Activated naive CD8-positive, alpha-beta T cell treated with anti-CD3 and anti-CD28 coated beads, Interleukin-2, amount 50 U/mL, for 24 hours (primary cell): Measurements from ENCODE around the gene RBM14.
A peak's percentile ranks its signal among the peaks of the same experiment; 100 is the strongest.
"Not testable (repeated sequence)": the region's sequence is repeated elsewhere in the genome, so short reads cannot be mapped to it uniquely, and the experiment has no call there.

Source experiments
- ATAC-seq: fragments of 150-1000 bp; cut with Tn5 transposase; one replicate; pipeline ENCODE4 v1.10.0; 2021
- DNase-seq: peaks from one replicate; pipeline ENCODE4 v3.0.0; 2021
- H3K27ac Mint-ChIP-seq: one replicate; pipeline ENCODE4 v1.8.0; 2021; ENCODE audit warnings: mild to moderate bottlenecking, mixed read lengths
- H3K27me3 Mint-ChIP-seq: one replicate; pipeline ENCODE4 v1.8.0; 2021; ENCODE audit warnings: mixed read lengths
- H3K36me3 Mint-ChIP-seq: one replicate; pipeline ENCODE4 v1.8.0; 2021; ENCODE audit warnings: low read depth, mixed read lengths
- H3K4me1 Mint-ChIP-seq: one replicate; pipeline ENCODE4 v1.8.0; 2021; ENCODE audit warnings: mixed read lengths
- H3K4me3 Mint-ChIP-seq: one replicate; pipeline ENCODE4 v1.8.0; 2021; ENCODE audit warnings: mild to moderate bottlenecking, moderate library complexity, mixed read lengths
- H3K9me3 Mint-ChIP-seq: one replicate; pipeline ENCODE4 v1.8.0; 2021; ENCODE audit warnings: mixed read lengths

RBM14 gene

GRCh38 chr11:66589996-66590675 lies 26.3 kb upstream of the RBM14 start:
- Mint-ChIP-seq H3K36me3 (no peaks in the 10 kb centered on the region), H3K9me3 (no peaks in the 10 kb centered on the region), H3K4me1 (peaks cover 24% of the 10 kb centered on the region), H3K4me3 (no peak overlapping the region), H3K27me3 (no peaks in the 10 kb centered on the region), H3K27ac (no peak overlapping the region)
- DNase-seq (no peak), ATAC-seq (no peak)

GRCh38 chr11:66591175-66591574 lies 25.3 kb upstream of the RBM14 start:
- H3K27ac Mint-ChIP-seq: no peak overlapping the region
- no peaks in the 10 kb centered on the region for H3K9me3 Mint-ChIP-seq
- DNase-seq (no peak), ATAC-seq (no peak)
- no peaks in the 10 kb centered on the region for H3K27me3 Mint-ChIP-seq
- no peak overlapping the region for H3K4me3 Mint-ChIP-seq
- no peaks in the 10 kb centered on the region for H3K36me3 Mint-ChIP-seq
- peaks cover 30% of the 10 kb centered on the region for H3K4me1 Mint-ChIP-seq

- Mint-ChIP-seq H3K36me3 (peaks cover 1% of the 10 kb centered on the region), H3K27me3 (no peaks in the 10 kb centered on the region), H3K27ac (peak within 1 kb of the TSS; percentile 93), H3K9me3 (no peaks in the 10 kb centered on the region), H3K4me3 (peak within 1 kb of the TSS; percentile 93), H3K4me1 (peaks cover 30% of the 10 kb centered on the region)
- DNase-seq (peak; percentile 99), ATAC-seq (peak; percentile 98)
Measured at GRCh38 chr11:66592457-66593302, 23.8 kb upstream of the RBM14 start, which contains the start of the genes CCDC87 and CCS. CCDC87 (minus strand) TSS chr11:66593063; CDS start chr11:66593015, 48 bp downstream. CCS (plus strand) TSS chr11:66593185; CDS start chr11:66593262, 77 bp downstream.

GRCh38 chr11:66593303-66593635 lies 23.2 kb upstream of the RBM14 start:
- DNase-seq: no peak
- peak overlapping the region; percentile 93 for H3K27ac Mint-ChIP-seq
- H3K4me3 Mint-ChIP-seq: peak overlapping the region; percentile 93
- no peak for ATAC-seq
- H3K9me3 Mint-ChIP-seq: no peaks in the 10 kb centered on the region
- no peaks in the 10 kb centered on the region for H3K27me3 Mint-ChIP-seq
- peaks cover 1% of the 10 kb centered on the region for H3K36me3 Mint-ChIP-seq
- peaks cover 30% of the 10 kb centered on the region for H3K4me1 Mint-ChIP-seq

- peaks cover 1% of the 10 kb centered on the region for H3K36me3 Mint-ChIP-seq
- no peak for DNase-seq
- peak overlapping the region; percentile 93 for H3K4me3 Mint-ChIP-seq
- H3K9me3 Mint-ChIP-seq: no peaks in the 10 kb centered on the region
- peaks cover 30% of the 10 kb centered on the region for H3K4me1 Mint-ChIP-seq
- peak overlapping the region; percentile 93 for H3K27ac Mint-ChIP-seq
- ATAC-seq: no peak
- no peaks in the 10 kb centered on the region for H3K27me3 Mint-ChIP-seq
Measured at GRCh38 chr11:66593650-66594049, 22.8 kb upstream of the RBM14 start.

GRCh38 chr11:66595245-66595904 lies 21.1 kb upstream of the RBM14 start:
- DNase-seq: no peak
- Mint-ChIP-seq H3K4me1 (peaks cover 30% of the 10 kb centered on the region), H3K27ac (peak overlapping the region; percentile 8), H3K27me3 (no peaks in the 10 kb centered on the region), H3K9me3 (no peaks in the 10 kb centered on the region), H3K4me3 (peak overlapping the region; percentile 37), H3K36me3 (peaks cover 1% of the 10 kb centered on the region)
- ATAC-seq: no peak

- DNase-seq (no peak), ATAC-seq (no peak)
- H3K4me3 Mint-ChIP-seq: no peak overlapping the region
- no peaks in the 10 kb centered on the region for H3K27me3 Mint-ChIP-seq
- peaks cover 13% of the 10 kb centered on the region for H3K4me1 Mint-ChIP-seq
- H3K36me3 Mint-ChIP-seq: peaks cover 1% of the 10 kb centered on the region
- no peak overlapping the region for H3K27ac Mint-ChIP-seq
- H3K9me3 Mint-ChIP-seq: no peaks in the 10 kb centered on the region
Measured at GRCh38 chr11:66598993-66599392, 17.4 kb upstream of the RBM14 start.

- no peak overlapping the region for H3K27ac Mint-ChIP-seq
- no peaks in the 10 kb centered on the region for H3K27me3 Mint-ChIP-seq
- peaks cover 6% of the 10 kb centered on the region for H3K36me3 Mint-ChIP-seq
- DNase-seq (no peak), ATAC-seq (no peak)
- no peaks in the 10 kb centered on the region for H3K9me3 Mint-ChIP-seq
- no peak overlapping the region for H3K4me3 Mint-ChIP-seq
- peaks cover 5% of the 10 kb centered on the region for H3K4me1 Mint-ChIP-seq
Measured at GRCh38 chr11:66600219-66600618, 16.2 kb upstream of the RBM14 start.

- DNase-seq: no peak
- Mint-ChIP-seq H3K36me3 (peaks cover 6% of the 10 kb centered on the region), H3K4me3 (no peak overlapping the region), H3K9me3 (no peaks in the 10 kb centered on the region), H3K4me1 (peaks cover under 1% of the 10 kb centered on the region), H3K27me3 (no peaks in the 10 kb centered on the region), H3K27ac (no peak overlapping the region)
- no peak for ATAC-seq
Measured at GRCh38 chr11:66600631-66601233, 15.7 kb upstream of the RBM14 start.

- no peak for DNase-seq
- ATAC-seq: no peak
- Mint-ChIP-seq H3K36me3 (peaks cover 4% of the 10 kb centered on the region), H3K27me3 (no peaks in the 10 kb centered on the region), H3K27ac (no peak overlapping the region), H3K4me3 (no peak overlapping the region), H3K9me3 (no peaks in the 10 kb centered on the region), H3K4me1 (peaks cover 3% of the 10 kb centered on the region)
Measured at GRCh38 chr11:66603072-66603471, 13.4 kb upstream of the RBM14 start.

GRCh38 chr11:66604155-66604554 lies 12.3 kb upstream of the RBM14 start:
- H3K27ac Mint-ChIP-seq: no peak overlapping the region
- H3K4me3 Mint-ChIP-seq: no peak overlapping the region
- H3K27me3 Mint-ChIP-seq: no peaks in the 10 kb centered on the region
- H3K4me1 Mint-ChIP-seq: peaks cover 3% of the 10 kb centered on the region
- H3K9me3 Mint-ChIP-seq: no peaks in the 10 kb centered on the region
- no peak for DNase-seq
- peaks cover 4% of the 10 kb centered on the region for H3K36me3 Mint-ChIP-seq
- no peak for ATAC-seq

GRCh38 chr11:66606608-66607007 lies 9.8 kb upstream of the RBM14 start:
- H3K27me3 Mint-ChIP-seq, H3K4me3 Mint-ChIP-seq, H3K27ac Mint-ChIP-seq, ATAC-seq, DNase-seq, H3K36me3 Mint-ChIP-seq, H3K9me3 Mint-ChIP-seq: not testable (repeated sequence)
- H3K4me1 Mint-ChIP-seq: peaks cover 16% of the 10 kb centered on the region

- H3K27ac Mint-ChIP-seq: no peak overlapping the region
Measured at GRCh38 chr11:66607126-66607834, 9.2 kb upstream of the RBM14 start.

More at GRCh38 chr11:66607126-66607834, 9.2 kb upstream of the RBM14 start:
- H3K4me3 Mint-ChIP-seq: no peak overlapping the region
- no peaks in the 10 kb centered on the region for H3K27me3 Mint-ChIP-seq
- peaks cover 18% of the 10 kb centered on the region for H3K4me1 Mint-ChIP-seq
- H3K36me3 Mint-ChIP-seq: peaks cover 4% of the 10 kb centered on the region
- H3K9me3 Mint-ChIP-seq: no peaks in the 10 kb centered on the region
- DNase-seq (no peak), ATAC-seq (no peak)
